ENCODE measurements around the gene FANK1. TPM values are rescaled to one million over a fixed set of nuclear protein-coding genes. Genes with fewer than 3 reads are reported as not detected.
"Not testable (repeated sequence)": the region's sequence is repeated elsewhere in the genome, so short reads cannot be mapped to it uniquely, and the experiment has no call there.

FANK1 gene
- total RNA-seq, 1 donor from 2014 or later = 0.42 TPM

GRCh38 chr10:125886914-125887512 lies 9.4 kb upstream of the FANK1 start:
- DNase-seq (ENCODE audit: low spot score) = no peak

- DNase-seq (ENCODE audit: low spot score) = not testable (repeated sequence)
These were observed 6.9 kb upstream of the FANK1 start for GRCh38 chr10:125889441-125889840.

- not testable (repeated sequence) for DNase-seq (ENCODE audit: low spot score)
These were observed 4.0 kb upstream of the FANK1 start for GRCh38 chr10:125892402-125892801.

GRCh38 chr10:125894176-125894575 lies 2.2 kb upstream of the FANK1 start:
- not testable (repeated sequence) for DNase-seq (ENCODE audit: low spot score)

GRCh38 chr10:125895130-125896087 lies 955 bp upstream of the FANK1 start:
- DNase-seq (ENCODE audit: low spot score) = peak; percentile 94

GRCh38 chr10:125897317-125897716 lies 953 bp downstream of the FANK1 start:
- DNase-seq (ENCODE audit: low spot score) = not testable (repeated sequence)

- not testable (repeated sequence) for DNase-seq (ENCODE audit: low spot score)
These were observed 4.6 kb downstream of the FANK1 start for GRCh38 chr10:125900963-125901362.

GRCh38 chr10:125903135-125903640 lies 6.8 kb downstream of the FANK1 start:
- DNase-seq (ENCODE audit: low spot score) = not testable (repeated sequence)

- DNase-seq (ENCODE audit: low spot score) = not testable (repeated sequence)
These were observed 9.0 kb downstream of the FANK1 start for GRCh38 chr10:125905069-125905994.

GRCh38 chr10:125907598-125907997 lies 11.2 kb downstream of the FANK1 start:
- not testable (repeated sequence) for DNase-seq (ENCODE audit: low spot score)

- DNase-seq (ENCODE audit: low spot score) = not testable (repeated sequence)
These were observed 12.4 kb downstream of the FANK1 start for GRCh38 chr10:125908813-125909212.

GRCh38 chr10:125909491-125909890 lies 13.1 kb downstream of the FANK1 start:
- DNase-seq (ENCODE audit: low spot score) = not testable (repeated sequence)

GRCh38 chr10:125911145-125911544 lies 14.8 kb downstream of the FANK1 start:
- DNase-seq (ENCODE audit: low spot score) = no peak

- no peak for DNase-seq (ENCODE audit: low spot score)
These were observed 15.6 kb downstream of the FANK1 start for GRCh38 chr10:125911990-125912389.

GRCh38 chr10:125913277-125913676 lies 16.9 kb downstream of the FANK1 start:
- not testable (repeated sequence) for DNase-seq (ENCODE audit: low spot score)

GRCh38 chr10:125916977-125917376 lies 20.6 kb downstream of the FANK1 start:
- DNase-seq (ENCODE audit: low spot score) = no peak

- not testable (repeated sequence) for DNase-seq (ENCODE audit: low spot score)
These were observed 21.5 kb downstream of the FANK1 start for GRCh38 chr10:125917704-125918361.

- not testable (repeated sequence) for DNase-seq (ENCODE audit: low spot score)
These were observed 25.4 kb downstream of the FANK1 start for GRCh38 chr10:125921643-125922306.

GRCh38 chr10:125925262-125925834 lies 29.0 kb downstream of the FANK1 start:
- no peak for DNase-seq (ENCODE audit: low spot score)

Measured in mesenteric fat pad (tissue), 1 donor.